ENCODE measurements around the gene RBMX.

The RBMX gene

DNA sequence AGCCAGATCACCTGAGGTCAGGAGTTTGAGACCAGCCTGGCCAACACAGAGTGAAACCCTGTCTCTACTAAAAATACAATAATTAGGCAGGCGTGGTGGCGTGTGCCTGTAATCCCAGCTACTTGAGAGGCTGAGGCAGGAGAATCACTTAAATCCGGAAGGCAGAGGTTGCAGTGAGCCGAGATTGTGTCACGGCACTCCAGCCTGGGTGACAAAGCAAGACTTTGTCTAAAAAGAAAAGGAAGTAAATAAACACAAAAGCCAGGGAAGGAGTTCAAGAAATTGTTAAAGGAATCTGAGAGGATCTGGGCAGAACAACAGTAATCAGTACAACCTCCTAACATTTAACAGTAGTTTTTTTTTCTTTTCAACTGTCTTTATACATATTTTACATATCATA is 51.1 kb downstream of the RBMX start:
- H3K4me1 Mint-ChIP-seq, result peaks cover 4% of the 10 kb centered on the region
- TF ChIP-seq CTCF (IDR thresholded peaks at IDR 0.05; ENCODE audit: unreplicated experiment in 3 of 3), result no peak
- peaks cover 54% of the 10 kb centered on the region for H3K36me3 Mint-ChIP-seq (ENCODE audit: low read depth)
- peaks cover 13% of the 10 kb centered on the region for H3K9me3 Mint-ChIP-seq
- H3K27me3 Mint-ChIP-seq (ENCODE audit: low read depth), result no peaks in the 10 kb centered on the region
- no peak overlapping the region for H3K27ac Mint-ChIP-seq
- H3K4me3 Mint-ChIP-seq, result no peak overlapping the region

- H3K4me3 Mint-ChIP-seq, result no peak overlapping the region
- no peaks in the 10 kb centered on the region for H3K27me3 Mint-ChIP-seq (ENCODE audit: low read depth)
- TF ChIP-seq CTCF (IDR thresholded peaks at IDR 0.05; ENCODE audit: unreplicated experiment in 3 of 3), result no peak
- H3K36me3 Mint-ChIP-seq (ENCODE audit: low read depth), result peaks cover 54% of the 10 kb centered on the region
- H3K4me1 Mint-ChIP-seq, result peaks cover 4% of the 10 kb centered on the region
- no peak overlapping the region for H3K27ac Mint-ChIP-seq
- H3K9me3 Mint-ChIP-seq, result peaks cover 13% of the 10 kb centered on the region
Observed at GRCh38 chrX:136828830-136829229, 51.7 kb downstream of the RBMX start.

- H3K27ac Mint-ChIP-seq, result no peak overlapping the region
- no peaks in the 10 kb centered on the region for H3K27me3 Mint-ChIP-seq (ENCODE audit: low read depth)
- peaks cover 4% of the 10 kb centered on the region for H3K4me1 Mint-ChIP-seq
- TF ChIP-seq CTCF (IDR thresholded peaks at IDR 0.05; ENCODE audit: unreplicated experiment in 3 of 3), result no peak
- H3K36me3 Mint-ChIP-seq (ENCODE audit: low read depth), result peaks cover 53% of the 10 kb centered on the region
- peaks cover 12% of the 10 kb centered on the region for H3K9me3 Mint-ChIP-seq
- no peak overlapping the region for H3K4me3 Mint-ChIP-seq
Observed at GRCh38 chrX:136827026-136827425, 53.5 kb downstream of the RBMX start.

- peaks cover 4% of the 10 kb centered on the region for H3K4me1 Mint-ChIP-seq
- no peak overlapping the region for H3K4me3 Mint-ChIP-seq
- no peak for TF ChIP-seq CTCF (IDR thresholded peaks at IDR 0.05; ENCODE audit: unreplicated experiment in 3 of 3)
Observed at GRCh38 chrX:136825771-136826170, 54.8 kb downstream of the RBMX start.

More at GRCh38 chrX:136825771-136826170, 54.8 kb downstream of the RBMX start:
- Mint-ChIP-seq H3K9me3 (peaks cover 14% of the 10 kb centered on the region), H3K27me3 (ENCODE audit: low read depth) (no peaks in the 10 kb centered on the region), H3K27ac (no peak overlapping the region), H3K36me3 (ENCODE audit: low read depth) (peaks cover 54% of the 10 kb centered on the region)

All from nephron (organoid).